Natural killer cell (primary cell): ENCODE results near the gene PDZD7. TPM values are rescaled to one million over a fixed set of nuclear protein-coding genes. Genes with fewer than 3 reads are reported as not detected.

Experiments used
- ATAC-seq, 3 donors: fragments of 150-1000 bp in 2 of 3; fragments of 200-7000 bp in 1 of 3; cut with Tn5 transposase; 1 replicate in 1 of 3; 2 replicates in 2 of 3; pipeline ENCODE4 v1.10.0; 2021; ENCODE audit warnings: mild to moderate bottlenecking in 2 of 3, moderate library complexity in 2 of 3
- DNase-seq, 2 donors: peaks; one replicate each; pipeline versions ENCODE4 v3.0.0 to v3.0.0-alpha.2; 2013 to 2021; ENCODE audit warnings: mixed read lengths in 1 of 2
- H3K27ac ChIP-seq: one replicate; pipeline ENCODE4 v1.5.1; 2013; ENCODE audit warnings: mild to moderate bottlenecking, low read length
- H3K27me3 ChIP-seq: one replicate; pipeline ENCODE4 v1.6.1; 2013; ENCODE audit warnings: low read length; ENCODE audit not compliant: control insufficient read depth, insufficient read depth
- H3K36me3 ChIP-seq: one replicate; pipeline ENCODE4 v1.6.1; 2013; ENCODE audit warnings: low read length; ENCODE audit not compliant: control insufficient read depth, insufficient read depth
- H3K4me1 ChIP-seq: one replicate; pipeline ENCODE4 v1.6.1; 2013; ENCODE audit warnings: low read length; ENCODE audit not compliant: control insufficient read depth, insufficient read depth
- H3K4me3 ChIP-seq: one replicate; pipeline ENCODE4 v1.5.1; 2013; ENCODE audit warnings: low read length
- H3K9me3 ChIP-seq: one replicate; pipeline ENCODE4 v1.6.1; 2013; ENCODE audit warnings: low read length; ENCODE audit not compliant: control insufficient read depth, insufficient read depth
- H3K27ac Mint-ChIP-seq, 2 donors: one replicate each; pipeline ENCODE4 v1.8.0; 2022; ENCODE audit warnings: mild to moderate bottlenecking in 2 of 2, mixed read lengths in 2 of 2, moderate library complexity in 1 of 2
- H3K27me3 Mint-ChIP-seq, 2 donors: one replicate each; pipeline ENCODE4 v1.8.0; 2022; ENCODE audit warnings: low read depth in 2 of 2, mixed read lengths in 2 of 2
- H3K36me3 Mint-ChIP-seq: one replicate; pipeline ENCODE4 v1.8.0; 2022; ENCODE audit warnings: mixed read lengths
- H3K4me1 Mint-ChIP-seq, 2 donors: one replicate each; pipeline ENCODE4 v1.8.0; 2022; ENCODE audit warnings: mixed read lengths in 2 of 2
- H3K4me3 Mint-ChIP-seq: one replicate; pipeline ENCODE4 v1.8.0; 2022; ENCODE audit warnings: mild to moderate bottlenecking, moderate library complexity, mixed read lengths
- H3K9me3 Mint-ChIP-seq, 2 donors: one replicate each; pipeline ENCODE4 v1.8.0; 2022; ENCODE audit warnings: mixed read lengths in 2 of 2
- WGBS: methylation state at CpG from one replicate; pipeline ENCODE4 v1.1.7; 2013; ENCODE audit warnings: missing lambda C conversion rate; ENCODE audit not compliant: insufficient coverage; 5-methylcytosine and 5-hydroxymethylcytosine counted together
- intact Hi-C: fragments of 100-400 bp; cut with micrococcal nuclease; formaldehyde crosslinking; loops from one replicate; pipeline ENCODE4 v1.14.2; 2022
- total RNA-seq, 4 donors: library from RNA; stranded (reverse); fragments of 120-200 nt in 1 of 4; gene quantifications; one replicate each; pipeline versions ENCODE4 v1.2.3 to v1.2.4, GENCODE V29; 2013 to 2022
- TF ChIP-seq, protein P1 (sequence below): fragments of 200-600 bp; IDR thresholded peaks from one replicate; pipeline ENCODE4 v1.8.0; 2022; ENCODE audit warnings: antibody characterized with exemption

Gene PDZD7
- total RNA-seq, 3 donors from 2014 or later (not counting 1 experiment from before 2014, with no cell fraction given): 0.35 to 1.2 (median 0.52) TPM

DNA sequence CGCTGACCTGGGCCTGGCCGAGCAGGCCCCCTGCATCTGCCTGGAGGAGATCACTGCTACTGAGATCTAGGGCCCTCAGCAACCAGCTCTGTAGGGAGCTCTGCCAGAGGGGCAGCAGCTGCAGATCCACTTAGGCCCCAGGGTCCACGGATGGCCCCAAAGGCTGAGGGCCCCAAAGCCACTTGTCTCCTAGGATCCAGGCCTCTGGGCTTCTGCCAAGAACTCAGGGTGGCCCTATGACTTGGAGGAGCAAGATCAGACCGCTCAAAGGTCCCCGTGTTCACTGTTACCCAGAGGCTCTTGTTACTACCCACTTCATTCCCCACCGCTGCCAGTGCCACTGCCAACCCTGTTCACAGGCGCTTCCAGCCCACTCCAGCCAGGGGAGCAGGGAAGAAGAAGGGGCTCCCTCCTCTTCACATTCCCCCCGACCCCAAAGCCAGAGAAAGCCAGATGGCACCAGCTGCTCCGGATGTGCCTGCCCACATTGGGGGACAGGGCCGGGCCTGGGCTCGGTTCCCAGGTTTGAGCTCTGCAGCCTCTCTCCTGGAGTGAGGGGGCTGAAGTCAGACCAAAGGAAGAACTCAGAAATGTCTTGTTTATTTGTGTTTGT, 23.7 kb downstream of the PDZD7 start:
- Mint-ChIP-seq H3K4me3 (no peak overlapping the region), H3K9me3 (no peaks in the 10 kb centered on the region), H3K27me3 (no peaks in the 10 kb centered on the region), H3K4me1 (no peaks in the 10 kb centered on the region), H3K36me3 (no peaks in the 10 kb centered on the region), H3K27ac (no peak overlapping the region)
- no peak for DNase-seq
- 85% methylated on average over 11 of the region's 11 CpGs for WGBS
- Histone ChIP-seq H3K27ac (no peak overlapping the region), H3K4me1 (no peaks in the 10 kb centered on the region), H3K36me3 (peaks cover 4% of the 10 kb centered on the region), H3K4me3 (no peak overlapping the region), H3K27me3 (no peaks in the 10 kb centered on the region), H3K9me3 (no peaks in the 10 kb centered on the region)
- TF ChIP-seq, protein P1, sequence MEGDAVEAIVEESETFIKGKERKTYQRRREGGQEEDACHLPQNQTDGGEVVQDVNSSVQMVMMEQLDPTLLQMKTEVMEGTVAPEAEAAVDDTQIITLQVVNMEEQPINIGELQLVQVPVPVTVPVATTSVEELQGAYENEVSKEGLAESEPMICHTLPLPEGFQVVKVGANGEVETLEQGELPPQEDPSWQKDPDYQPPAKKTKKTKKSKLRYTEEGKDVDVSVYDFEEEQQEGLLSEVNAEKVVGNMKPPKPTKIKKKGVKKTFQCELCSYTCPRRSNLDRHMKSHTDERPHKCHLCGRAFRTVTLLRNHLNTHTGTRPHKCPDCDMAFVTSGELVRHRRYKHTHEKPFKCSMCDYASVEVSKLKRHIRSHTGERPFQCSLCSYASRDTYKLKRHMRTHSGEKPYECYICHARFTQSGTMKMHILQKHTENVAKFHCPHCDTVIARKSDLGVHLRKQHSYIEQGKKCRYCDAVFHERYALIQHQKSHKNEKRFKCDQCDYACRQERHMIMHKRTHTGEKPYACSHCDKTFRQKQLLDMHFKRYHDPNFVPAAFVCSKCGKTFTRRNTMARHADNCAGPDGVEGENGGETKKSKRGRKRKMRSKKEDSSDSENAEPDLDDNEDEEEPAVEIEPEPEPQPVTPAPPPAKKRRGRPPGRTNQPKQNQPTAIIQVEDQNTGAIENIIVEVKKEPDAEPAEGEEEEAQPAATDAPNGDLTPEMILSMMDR: no peak
- ATAC-seq: no peak
- intact Hi-C loops: no loop called here

DNA sequence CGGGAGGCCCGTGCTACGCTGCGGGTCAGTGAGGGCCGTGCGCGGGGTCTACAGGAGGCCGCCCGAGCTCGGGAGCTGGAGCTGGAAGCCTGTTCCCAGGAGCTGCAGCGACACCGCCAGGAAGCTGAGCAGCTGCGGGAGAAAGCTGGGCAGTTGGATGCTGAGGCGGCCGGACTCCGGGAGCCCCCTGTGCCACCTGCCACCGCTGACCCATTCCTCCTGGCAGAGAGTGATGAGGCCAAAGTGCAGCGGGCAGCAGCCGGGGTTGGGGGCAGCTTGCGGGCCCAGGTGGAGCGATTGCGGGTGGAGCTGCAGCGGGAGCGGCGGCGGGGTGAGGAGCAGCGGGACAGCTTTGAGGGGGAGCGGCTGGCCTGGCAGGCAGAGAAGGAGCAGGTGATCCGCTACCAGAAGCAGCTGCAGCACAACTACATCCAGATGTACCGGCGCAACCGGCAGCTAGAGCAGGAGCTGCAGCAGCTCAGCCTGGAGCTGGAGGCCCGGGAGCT, 24.3 kb downstream of the PDZD7 start:
- Histone ChIP-seq H3K4me1 (no peaks in the 10 kb centered on the region), H3K27me3 (no peaks in the 10 kb centered on the region), H3K4me3 (no peak overlapping the region), H3K9me3 (no peaks in the 10 kb centered on the region), H3K27ac (no peak overlapping the region), H3K36me3 (peaks cover 4% of the 10 kb centered on the region)
- Mint-ChIP-seq H3K36me3 (no peaks in the 10 kb centered on the region), H3K27me3 (no peaks in the 10 kb centered on the region), H3K27ac (no peak overlapping the region), H3K9me3 (no peaks in the 10 kb centered on the region), H3K4me1 (no peaks in the 10 kb centered on the region), H3K4me3 (no peak overlapping the region)
- 94% methylated on average over 33 of the region's 33 CpGs for WGBS
- DNase-seq: no peak
- intact Hi-C loops: no loop called here
- ATAC-seq: no peak
- TF ChIP-seq, protein P1: no peak

DNA sequence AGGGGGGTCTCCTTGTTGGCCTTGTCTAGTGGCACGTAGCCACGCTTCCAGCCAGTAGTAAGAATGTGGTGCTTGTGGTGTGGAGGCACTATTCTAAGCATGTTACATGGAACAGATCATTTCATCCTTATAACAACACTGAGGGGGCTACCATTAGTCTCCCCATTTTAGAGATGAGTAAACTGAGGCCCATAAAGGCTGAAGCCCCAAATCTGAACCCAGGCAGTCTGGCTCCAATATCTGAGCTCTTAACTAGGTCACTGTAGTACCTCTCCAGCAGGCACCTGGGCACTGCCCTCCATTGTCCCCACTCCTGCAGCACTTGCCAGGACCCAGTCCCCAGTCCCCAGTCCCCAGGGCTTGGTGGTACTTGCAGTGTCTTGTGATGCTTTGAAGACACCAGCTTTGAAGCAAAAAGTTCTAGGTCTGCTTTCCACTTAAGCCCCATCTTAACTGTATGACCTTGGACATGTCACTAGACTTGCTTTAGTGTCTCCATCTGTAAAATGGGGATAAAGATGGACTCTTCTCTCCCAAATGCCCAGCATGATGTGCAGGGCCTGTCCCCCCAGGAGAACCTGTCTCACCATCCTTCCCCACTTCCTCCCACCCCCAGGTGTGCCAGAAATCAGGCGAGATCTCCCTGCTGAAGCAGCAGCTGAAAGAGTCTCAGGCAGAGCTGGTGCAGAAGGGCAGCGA, 24.9 kb downstream of the PDZD7 start:
- ATAC-seq: no peak
- TF ChIP-seq, protein P1: no peak

More for the DNA sequence above, 24.9 kb downstream of the PDZD7 start:
- Mint-ChIP-seq H3K27ac (no peak overlapping the region), H3K36me3 (no peaks in the 10 kb centered on the region), H3K27me3 (peaks cover 0 to 2% of the 10 kb centered on the region in 2 donors), H3K4me1 (peaks cover 3 to 4% of the 10 kb centered on the region in 2 donors), H3K4me3 (no peak overlapping the region), H3K9me3 (no peaks in the 10 kb centered on the region)
- H3K36me3 ChIP-seq: peaks cover 4% of the 10 kb centered on the region
- no peak overlapping the region for H3K27ac ChIP-seq
- no peaks in the 10 kb centered on the region for H3K9me3 ChIP-seq
- H3K4me3 ChIP-seq: no peak overlapping the region
- no peaks in the 10 kb centered on the region for H3K27me3 ChIP-seq
- no peak for DNase-seq
- WGBS: 89% methylated on average over 2 of the region's 4 CpGs
- no peaks in the 10 kb centered on the region for H3K4me1 ChIP-seq
- intact Hi-C loops: no loop called here
